Measurements from ENCODE around the gene MEIS2.

The MEIS2 gene

DNA sequence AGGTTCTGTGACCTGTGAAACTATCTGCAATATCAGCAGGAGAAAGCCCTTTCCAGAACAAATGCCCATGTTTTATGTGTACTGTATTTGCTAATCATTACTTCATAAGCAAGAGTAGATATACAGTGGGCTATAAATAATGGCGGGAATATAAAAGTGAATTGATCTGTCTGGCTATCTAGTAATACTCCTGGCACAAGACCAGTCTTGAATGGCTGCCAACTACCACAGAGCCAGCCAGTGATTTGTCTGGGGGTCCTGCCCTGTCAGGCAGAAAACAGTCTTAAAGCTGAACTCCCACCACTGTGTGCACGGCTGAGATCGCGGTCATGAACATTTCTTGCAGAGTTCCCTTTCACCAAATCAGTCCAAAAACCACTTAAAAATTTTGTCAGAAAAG is 176.3 kb downstream of the MEIS2 start:
- DNase-seq: no peak

GRCh38 chr15:36921484-36922091 is 178.8 kb downstream of the MEIS2 start:
- no peak for DNase-seq

- no peak for DNase-seq
Measured at GRCh38 chr15:36917411-36918267, 182.7 kb downstream of the MEIS2 start.

DNA sequence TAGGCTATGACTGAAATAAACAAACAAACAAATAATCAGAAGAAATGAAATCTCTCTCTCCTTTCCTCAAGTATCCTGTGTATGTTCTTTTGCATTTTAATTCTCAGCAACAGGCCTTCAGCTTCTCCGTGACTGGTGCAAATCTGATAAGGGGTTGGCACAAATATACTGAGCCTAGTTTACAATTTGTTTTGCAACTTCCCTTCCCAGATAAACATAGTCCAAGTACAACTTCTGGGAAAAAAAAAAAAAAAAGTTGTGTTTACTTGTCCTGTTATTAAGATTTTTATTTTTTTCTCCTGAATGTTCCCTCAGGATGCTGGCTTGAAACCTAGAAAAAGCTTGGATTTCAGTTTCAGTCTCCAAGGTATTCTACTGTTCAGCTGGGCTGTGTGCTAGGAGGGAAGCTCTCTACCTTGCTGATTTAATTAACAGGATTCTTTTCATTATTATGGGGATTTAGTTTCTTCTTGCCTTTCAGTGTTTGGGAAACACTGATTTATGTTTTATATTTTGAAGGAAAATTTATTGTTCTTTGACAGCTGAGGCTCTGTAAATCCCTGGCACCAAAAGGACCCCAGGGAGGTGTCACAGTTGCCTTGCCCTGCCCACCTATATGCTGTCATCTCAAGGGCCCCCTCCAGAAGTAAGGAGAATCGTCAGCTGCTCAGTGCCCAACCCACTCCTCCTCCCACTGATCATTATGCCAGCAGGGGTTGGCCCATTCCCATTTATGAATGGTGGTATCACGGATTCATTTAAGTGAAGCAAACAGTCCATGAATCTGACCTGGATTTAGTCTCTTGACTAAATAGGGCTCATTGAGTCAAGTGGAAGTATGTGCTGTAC is 185.2 kb downstream of the MEIS2 start:
- no peak for DNase-seq

DNA sequence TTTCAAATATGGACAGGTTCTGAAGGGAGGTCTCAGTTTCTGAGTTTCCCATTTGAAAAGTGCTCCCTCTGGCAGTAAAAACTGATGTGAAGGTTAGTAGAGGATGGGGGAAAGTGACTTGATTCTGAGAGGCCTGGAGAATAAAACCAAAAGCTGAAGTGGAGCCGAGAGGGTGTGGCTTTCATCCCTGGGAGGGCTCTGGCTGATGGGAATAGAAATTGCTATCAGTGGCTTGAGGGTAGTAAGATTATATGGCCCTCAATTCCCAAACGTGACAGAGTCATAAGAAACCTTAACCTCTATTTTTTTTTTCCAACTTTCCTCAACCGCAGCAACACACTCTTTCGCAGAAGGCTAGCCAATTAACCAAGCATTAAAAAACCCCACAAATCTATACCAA is 185.9 kb downstream of the MEIS2 start:
- DNase-seq: no peak

GRCh38 chr15:36912311-36912712 is 188.0 kb downstream of the MEIS2 start:
- DNase-seq: no peak

DNA sequence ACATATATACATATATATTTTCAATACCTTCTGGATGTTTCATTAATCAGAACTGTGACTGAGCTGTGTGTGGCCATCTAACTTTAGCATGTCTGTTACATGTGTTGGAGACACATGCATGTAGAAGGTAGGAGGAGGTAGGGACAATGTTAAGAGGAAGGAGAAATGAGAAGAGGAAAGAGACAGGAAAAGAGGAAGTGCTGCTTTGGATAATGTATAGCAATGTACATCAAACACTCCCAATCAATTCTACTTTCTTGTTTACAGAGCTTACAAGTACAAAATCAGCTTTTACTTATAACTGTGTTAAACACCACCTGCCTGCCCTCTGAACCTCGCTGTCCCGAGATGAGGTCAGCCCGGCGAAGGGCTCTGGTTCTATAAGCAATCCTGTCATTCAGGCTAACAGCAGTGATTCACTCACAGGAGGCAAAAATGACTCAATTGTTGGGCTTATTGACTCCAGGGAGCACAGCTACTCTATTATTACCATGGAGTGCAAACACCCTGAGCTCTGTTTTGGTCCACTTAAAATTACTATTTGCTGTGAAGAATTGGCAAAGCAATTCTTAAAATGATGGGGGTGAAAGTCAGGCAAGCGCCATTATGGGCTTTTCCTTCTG is 188.9 kb downstream of the MEIS2 start:
- DNase-seq: no peak

DNA sequence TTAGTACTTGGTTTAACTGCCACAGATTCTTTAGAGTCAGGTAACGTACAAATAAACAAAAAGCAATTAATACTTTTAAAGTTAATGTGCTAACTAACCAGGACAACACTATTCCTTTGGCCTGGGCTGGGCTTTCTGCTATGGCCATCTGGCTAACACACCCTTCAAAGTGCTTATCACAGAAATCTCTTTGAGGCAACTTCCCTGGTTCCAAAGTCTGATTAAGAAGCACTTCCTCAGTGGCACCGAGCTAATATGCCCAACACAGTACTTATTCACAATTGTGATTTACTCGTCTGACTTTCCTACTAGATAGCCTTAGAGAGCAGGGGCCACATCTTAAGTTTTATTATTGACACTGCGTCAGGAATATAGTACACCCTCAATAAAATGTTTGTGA is 191.4 kb downstream of the MEIS2 start:
- DNase-seq: no peak

- DNase-seq: no peak
Measured at GRCh38 chr15:36907295-36907694, 193.1 kb downstream of the MEIS2 start.

DNA sequence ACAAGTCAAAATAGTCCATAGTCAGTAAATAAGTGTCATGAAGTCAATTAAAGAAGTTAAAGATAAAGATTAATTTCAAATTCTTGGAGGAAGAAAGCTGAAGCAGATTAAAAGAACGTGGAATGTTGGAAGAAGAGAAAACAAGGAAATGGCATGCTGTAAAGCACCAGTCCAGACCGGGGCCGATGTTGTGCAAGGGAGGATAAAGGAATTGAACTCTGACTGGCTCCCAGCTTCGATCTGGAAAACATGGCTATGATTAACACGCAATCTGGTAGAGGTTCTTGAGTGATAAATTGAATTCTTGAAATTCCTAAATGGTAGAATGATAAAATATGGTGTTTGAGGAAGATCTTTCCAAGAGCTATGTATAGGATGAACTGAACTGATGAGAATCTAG is 194.4 kb downstream of the MEIS2 start:
- no peak for DNase-seq

DNA sequence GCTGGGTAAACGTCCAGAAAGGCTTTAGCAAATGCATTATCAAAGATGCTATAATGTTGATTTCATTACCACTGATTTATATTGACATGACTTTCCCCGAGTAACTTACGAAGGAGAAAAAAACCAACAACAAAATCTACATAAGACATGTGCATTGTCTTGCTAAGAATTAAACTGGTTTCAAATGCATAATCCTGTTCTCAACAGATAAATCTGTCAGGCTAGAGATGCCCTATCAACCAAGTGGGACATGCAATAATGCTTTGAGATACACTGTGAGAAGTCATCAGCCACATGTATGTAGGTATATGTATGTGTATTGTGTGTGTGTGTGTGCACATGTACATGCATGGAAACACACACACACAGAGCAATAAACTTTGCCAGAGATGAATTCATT is 195.6 kb downstream of the MEIS2 start:
- no peak for DNase-seq

- DNase-seq: no peak
Measured at GRCh38 chr15:36903922-36904556, 196.3 kb downstream of the MEIS2 start.

GRCh38 chr15:36903195-36903594 is 197.2 kb downstream of the MEIS2 start:
- no peak for DNase-seq

DNA sequence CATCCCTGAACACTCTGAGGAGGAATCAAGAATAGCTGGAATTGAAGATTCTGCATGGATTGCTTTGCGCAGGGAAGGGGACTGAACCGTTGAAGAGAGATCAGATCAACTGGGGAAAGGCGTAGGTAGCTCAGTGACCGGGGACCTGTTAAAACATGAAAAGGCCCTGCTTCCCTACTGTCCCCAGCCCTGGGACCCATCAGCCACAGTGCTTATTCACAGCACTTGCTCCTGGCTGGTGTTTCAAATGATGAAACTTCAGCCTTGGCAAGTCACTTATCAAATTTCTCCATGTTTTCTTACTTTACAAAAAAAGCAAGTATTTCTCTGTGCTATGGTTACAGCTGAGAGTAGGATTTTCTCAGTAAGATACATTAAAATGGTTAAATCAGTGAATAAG is 199.3 kb downstream of the MEIS2 start:
- no peak for DNase-seq

- DNase-seq: no peak
Measured at GRCh38 chr15:36899696-36900095, 200.7 kb downstream of the MEIS2 start.

- no peak for DNase-seq
Measured at GRCh38 chr15:36898536-36899126, 201.7 kb downstream of the MEIS2 start.

DNA sequence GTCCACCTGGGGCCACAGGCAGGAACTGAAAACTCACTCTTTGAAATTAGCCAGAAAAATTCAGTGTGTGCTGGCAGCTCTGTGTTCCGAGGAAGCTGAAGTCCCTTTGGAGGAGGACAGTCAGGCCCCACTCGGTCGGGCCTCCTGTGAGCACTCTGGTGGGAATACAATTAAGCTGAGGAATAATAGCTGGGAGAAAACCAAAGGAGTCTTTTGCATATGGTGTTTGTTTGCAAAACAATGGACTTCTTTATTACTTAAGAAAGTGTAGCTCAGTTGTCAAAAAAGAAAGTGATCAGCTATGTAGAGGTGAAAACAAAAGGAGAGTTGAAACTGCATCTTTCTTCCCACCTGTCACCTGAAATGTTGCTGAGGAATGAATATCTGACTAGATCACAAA is 202.5 kb downstream of the MEIS2 start:
- DNase-seq: no peak

GRCh38 chr15:36896949-36897348 is 203.4 kb downstream of the MEIS2 start:
- DNase-seq: no peak

GRCh38 chr15:36894075-36894474 is 206.3 kb downstream of the MEIS2 start:
- DNase-seq: no peak

- no peak for DNase-seq
Measured at GRCh38 chr15:36893276-36893675, 207.1 kb downstream of the MEIS2 start.

DNA sequence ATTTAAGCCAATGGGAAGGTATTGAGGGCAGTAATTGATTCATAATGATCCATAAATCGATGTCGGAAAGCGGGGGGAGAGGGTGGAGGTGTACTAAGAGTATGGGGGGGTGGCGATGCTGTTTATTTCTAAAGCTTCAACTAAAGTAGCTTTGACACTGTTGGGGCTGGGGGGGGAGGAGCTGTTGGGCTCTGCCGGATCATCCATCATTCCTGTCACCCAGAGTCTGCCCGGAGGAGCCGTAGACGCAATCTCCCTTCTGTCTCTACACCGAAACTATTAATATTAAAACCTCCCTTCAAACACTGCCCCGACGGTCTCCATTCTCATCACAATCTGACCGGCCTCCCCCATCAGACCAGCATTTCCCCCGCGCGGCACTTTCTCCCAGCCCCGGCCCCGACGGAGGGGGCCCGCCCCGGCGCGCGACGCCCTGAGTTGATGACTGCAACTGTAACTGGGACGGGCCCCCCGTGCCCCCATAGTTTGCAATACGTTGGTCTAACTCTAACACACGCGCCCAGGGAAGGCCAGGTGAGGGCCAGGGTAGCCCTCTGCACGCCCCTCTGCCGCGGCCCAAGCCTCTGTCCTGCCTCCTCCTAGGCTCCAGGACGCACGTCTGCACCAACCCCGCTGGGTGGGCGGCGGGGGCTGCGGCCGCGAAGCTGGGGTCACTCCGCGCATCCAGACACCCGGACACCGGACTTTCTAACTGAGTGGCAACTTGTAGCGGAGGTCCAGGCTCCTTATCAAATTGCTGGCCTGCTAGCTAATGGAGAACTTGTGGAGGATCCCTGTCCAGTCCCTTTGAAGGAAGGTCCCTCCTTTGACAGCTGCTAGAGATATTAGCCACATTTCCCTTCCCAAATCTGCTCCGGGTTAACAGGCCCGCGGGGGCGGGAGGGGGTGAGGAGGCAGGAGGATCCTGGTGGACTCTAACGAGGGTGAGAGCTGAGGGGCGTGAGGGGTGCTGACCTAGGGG is 212.0 kb downstream of the MEIS2 start:
- no peak for DNase-seq
